Measurements from ENCODE around the gene KCNH8. TPM values are rescaled to one million over a fixed set of nuclear protein-coding genes. Genes with fewer than 3 reads are reported as not detected.

Gene KCNH8
- total RNA-seq, 2 experiments from 2014 or later = not detected

GRCh38 chr3:19436746-19437145, 288.4 kb downstream of the KCNH8 start:
- H3K4me1 Mint-ChIP-seq (ENCODE audit: low read depth) = no peaks in the 10 kb centered on the region

GRCh38 chr3:19439944-19440343, 291.6 kb downstream of the KCNH8 start:
- intact Hi-C loops (cut with DNase I, micrococcal nuclease) = no loop called here
- H3K4me3 ChIP-seq (ENCODE audit: low read length) = no peak overlapping the region
- Mint-ChIP-seq H3K4me3 (no peak overlapping the region), H3K36me3 (ENCODE audit: low read depth) (no peaks in the 10 kb centered on the region), H3K27ac (no peak overlapping the region), H3K9me3 (no peaks in the 10 kb centered on the region), H3K27me3 (no peaks in the 10 kb centered on the region), H3K4me1 (ENCODE audit: low read depth) (no peaks in the 10 kb centered on the region)
- no peak overlapping the region for H3K27ac ChIP-seq (ENCODE audit: low read depth in 1 of 2, low read length in 2 of 2)
- no peaks in the 10 kb centered on the region for H3K36me3 ChIP-seq (ENCODE audit: insufficient read depth, low read length)
- ATAC-seq (ENCODE audit: poor library complexity) = no peak
- no peaks in the 10 kb centered on the region for H3K9me3 ChIP-seq (ENCODE audit: control insufficient read depth in 1 of 2, insufficient read depth in 1 of 2, low read length in 2 of 2)
- no peak for DNase-seq
- POLR2A ChIA-PET = no interaction called here
- no peaks in the 10 kb centered on the region for H3K27me3 ChIP-seq (ENCODE audit: control insufficient read depth in 1 of 2, insufficient read depth in 2 of 2, low read length in 2 of 2)
- TF ChIP-seq CTCF (IDR thresholded peaks at IDR 0.05) = no peak
- no peaks in the 10 kb centered on the region for H3K4me1 ChIP-seq (ENCODE audit: insufficient read depth, low read length)
- CTCF ChIA-PET = no interaction called here

More at GRCh38 chr3:19436746-19437145, 288.4 kb downstream of the KCNH8 start:
- no peak for TF ChIP-seq CTCF (IDR thresholded peaks at IDR 0.05)
- H3K36me3 Mint-ChIP-seq (ENCODE audit: low read depth) = no peaks in the 10 kb centered on the region
- H3K4me3 Mint-ChIP-seq = no peak overlapping the region
- H3K36me3 ChIP-seq (ENCODE audit: insufficient read depth, low read length) = no peaks in the 10 kb centered on the region
- no peaks in the 10 kb centered on the region for H3K27me3 ChIP-seq (ENCODE audit: control insufficient read depth in 1 of 2, insufficient read depth in 2 of 2, low read length in 2 of 2)
- H3K27ac ChIP-seq (ENCODE audit: low read depth in 1 of 2, low read length in 2 of 2) = no peak overlapping the region
- no peak overlapping the region for H3K4me3 ChIP-seq (ENCODE audit: low read length)
- no peak overlapping the region for H3K27ac Mint-ChIP-seq
- ATAC-seq (ENCODE audit: poor library complexity) (no peak), DNase-seq (no peak)
- intact Hi-C loops (cut with DNase I, micrococcal nuclease) = no loop called here
- no peaks in the 10 kb centered on the region for H3K4me1 ChIP-seq (ENCODE audit: insufficient read depth, low read length)
- CTCF ChIA-PET = no interaction called here
- no peaks in the 10 kb centered on the region for H3K27me3 Mint-ChIP-seq
- no peaks in the 10 kb centered on the region for H3K9me3 Mint-ChIP-seq
- POLR2A ChIA-PET = no interaction called here
- no peaks in the 10 kb centered on the region for H3K9me3 ChIP-seq (ENCODE audit: control insufficient read depth in 1 of 2, insufficient read depth in 1 of 2, low read length in 2 of 2)

GRCh38 chr3:19446138-19446537, 297.8 kb downstream of the KCNH8 start:
- DNase-seq (no peak), ATAC-seq (ENCODE audit: poor library complexity) (no peak)
- CTCF ChIA-PET = no interaction called here
- Mint-ChIP-seq H3K4me3 (no peak overlapping the region), H3K36me3 (ENCODE audit: low read depth) (no peaks in the 10 kb centered on the region), H3K27ac (no peak overlapping the region), H3K27me3 (no peaks in the 10 kb centered on the region), H3K9me3 (no peaks in the 10 kb centered on the region), H3K4me1 (ENCODE audit: low read depth) (no peaks in the 10 kb centered on the region)
- intact Hi-C loops (cut with DNase I, micrococcal nuclease) = no loop called here
- no peak overlapping the region for H3K27ac ChIP-seq (ENCODE audit: low read depth in 1 of 2, low read length in 2 of 2)
- H3K4me3 ChIP-seq (ENCODE audit: low read length) = no peak overlapping the region
- POLR2A ChIA-PET = no interaction called here
- H3K9me3 ChIP-seq (ENCODE audit: control insufficient read depth in 1 of 2, insufficient read depth in 1 of 2, low read length in 2 of 2) = no peaks in the 10 kb centered on the region
- no peaks in the 10 kb centered on the region for H3K4me1 ChIP-seq (ENCODE audit: insufficient read depth, low read length)
- H3K27me3 ChIP-seq (ENCODE audit: control insufficient read depth in 1 of 2, insufficient read depth in 2 of 2, low read length in 2 of 2) = no peaks in the 10 kb centered on the region
- H3K36me3 ChIP-seq (ENCODE audit: insufficient read depth, low read length) = no peaks in the 10 kb centered on the region
- no peak for TF ChIP-seq CTCF (IDR thresholded peaks at IDR 0.05)
